Thyroid gland (tissue), 4 donors: ENCODE measurements around the gene EXOC4. TPM values are rescaled to one million over a fixed set of nuclear protein-coding genes. Genes with fewer than 3 reads are reported as not detected.

ENCODE experiments used
- DNase-seq, 2 donors: peaks; one replicate each; pipeline ENCODE4 v3.0.0-alpha.2; 2019
- H3K27ac ChIP-seq, 3 donors: fragments of 200-600 bp; sonication (generic); 1 replicate in 2 of 3; 2 replicates in 1 of 3; pipeline ENCODE4 v1.5.1; 2016 to 2019; ENCODE audit warnings: mild to moderate bottlenecking in 1 of 3, moderate library complexity in 1 of 3
- H3K27me3 ChIP-seq: fragments of 200-600 bp; sonication (generic); one replicate; pipeline ENCODE4 v1.5.1; 2019
- H3K36me3 ChIP-seq, 2 donors: fragments of 200-600 bp; sonication (generic); one replicate each; pipeline ENCODE4 v1.5.1; 2016 to 2019
- H3K4me1 ChIP-seq, 2 donors: fragments of 200-600 bp; sonication (generic); one replicate each; pipeline ENCODE4 v1.5.1; 2017 to 2019
- H3K4me3 ChIP-seq, 3 donors: fragments of 200-600 bp; sonication (generic); replicated peaks in 1 of 3; 1 replicate in 2 of 3; 2 replicates in 1 of 3; pipeline ENCODE4 v1.5.1; 2016; ENCODE audit warnings: mild to moderate bottlenecking in 1 of 3
- H3K9me3 ChIP-seq: fragments of 200-600 bp; sonication (generic); one replicate; pipeline ENCODE4 v1.5.1; 2017
- POLR2A ChIP-seq, 2 donors: fragments of 450-650 bp; IDR thresholded peaks; one replicate each; pipeline ENCODE4 v1.6.1; 2017; ENCODE audit warnings: antibody characterized with exemption in 2 of 2, mild to moderate bottlenecking in 2 of 2, moderate library complexity in 1 of 2
- WGBS, 2 donors: methylation state at CpG; one replicate each; pipeline ENCODE4 v1.1.5; 2017; 5-methylcytosine and 5-hydroxymethylcytosine counted together
- intact Hi-C: fragments of 100-400 bp; cut with DNase I; formaldehyde crosslinking; loops from one replicate; pipeline ENCODE4 v1.15.1; 2023
- total RNA-seq, 4 donors: library from RNA; depleted of rRNA; stranded (reverse); fragments of >200 nt; gene quantifications; one replicate each; pipeline ENCODE4 v1.2.3, GENCODE V29; 2016
- TF ChIP-seq, protein P1 (sequence below), 6 experiments: fragments of 200-600 bp in 3 of 6; fragments of 450-650 bp in 3 of 6; sonication (generic) in 3 of 6; IDR thresholded peaks; one replicate each; pipeline ENCODE4 v1.5.1; 2016 to 2019; ENCODE audit warnings: antibody characterized with exemption in 6 of 6, mild to moderate bottlenecking in 2 of 6, inconsistent platforms in 1 of 6, moderate library complexity in 1 of 6

EXOC4 gene
- total RNA-seq, 4 donors from 2014 or later = 74.0 to 116 (median 107) TPM

DNA sequence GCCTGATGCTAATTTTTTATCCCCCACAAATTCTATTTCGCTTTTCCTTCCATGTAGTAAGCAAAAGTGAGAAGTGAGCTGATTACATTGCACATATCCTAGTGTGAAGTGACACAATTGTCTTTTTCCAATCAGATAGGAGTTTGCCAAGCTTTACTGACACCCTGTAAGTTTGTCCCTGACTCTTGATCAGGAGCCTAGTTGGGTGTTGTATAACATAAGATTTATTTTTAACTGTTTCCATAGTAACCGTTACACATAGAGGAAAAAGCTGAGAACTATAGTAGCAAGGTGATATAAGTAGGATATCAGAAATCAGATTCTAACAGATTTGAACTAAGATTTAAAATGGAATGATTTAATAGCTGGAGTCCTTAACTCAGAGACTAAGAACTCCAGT, 31.2 kb downstream of the EXOC4 start:
- 93 to 95% methylated on average over 2 of the region's 2 CpGs for WGBS, 2 donors
- peaks cover 0 to 4% of the 10 kb centered on the region in 2 donors for H3K4me1 ChIP-seq
- no peaks in the 10 kb centered on the region for H3K9me3 ChIP-seq
- H3K4me3 ChIP-seq = no peak overlapping the region
- H3K27ac ChIP-seq = no peak overlapping the region
- intact Hi-C loops = no loop called here
- no peaks in the 10 kb centered on the region for H3K27me3 ChIP-seq
- peaks cover 0 to 5% of the 10 kb centered on the region in 2 donors for H3K36me3 ChIP-seq
- no peak for DNase-seq
- TF ChIP-seq, protein P1, sequence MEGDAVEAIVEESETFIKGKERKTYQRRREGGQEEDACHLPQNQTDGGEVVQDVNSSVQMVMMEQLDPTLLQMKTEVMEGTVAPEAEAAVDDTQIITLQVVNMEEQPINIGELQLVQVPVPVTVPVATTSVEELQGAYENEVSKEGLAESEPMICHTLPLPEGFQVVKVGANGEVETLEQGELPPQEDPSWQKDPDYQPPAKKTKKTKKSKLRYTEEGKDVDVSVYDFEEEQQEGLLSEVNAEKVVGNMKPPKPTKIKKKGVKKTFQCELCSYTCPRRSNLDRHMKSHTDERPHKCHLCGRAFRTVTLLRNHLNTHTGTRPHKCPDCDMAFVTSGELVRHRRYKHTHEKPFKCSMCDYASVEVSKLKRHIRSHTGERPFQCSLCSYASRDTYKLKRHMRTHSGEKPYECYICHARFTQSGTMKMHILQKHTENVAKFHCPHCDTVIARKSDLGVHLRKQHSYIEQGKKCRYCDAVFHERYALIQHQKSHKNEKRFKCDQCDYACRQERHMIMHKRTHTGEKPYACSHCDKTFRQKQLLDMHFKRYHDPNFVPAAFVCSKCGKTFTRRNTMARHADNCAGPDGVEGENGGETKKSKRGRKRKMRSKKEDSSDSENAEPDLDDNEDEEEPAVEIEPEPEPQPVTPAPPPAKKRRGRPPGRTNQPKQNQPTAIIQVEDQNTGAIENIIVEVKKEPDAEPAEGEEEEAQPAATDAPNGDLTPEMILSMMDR (IDR thresholded peaks at IDR 0.05) = no peak
- TF ChIP-seq POLR2A (IDR thresholded peaks at IDR 0.05) = no peak

DNA sequence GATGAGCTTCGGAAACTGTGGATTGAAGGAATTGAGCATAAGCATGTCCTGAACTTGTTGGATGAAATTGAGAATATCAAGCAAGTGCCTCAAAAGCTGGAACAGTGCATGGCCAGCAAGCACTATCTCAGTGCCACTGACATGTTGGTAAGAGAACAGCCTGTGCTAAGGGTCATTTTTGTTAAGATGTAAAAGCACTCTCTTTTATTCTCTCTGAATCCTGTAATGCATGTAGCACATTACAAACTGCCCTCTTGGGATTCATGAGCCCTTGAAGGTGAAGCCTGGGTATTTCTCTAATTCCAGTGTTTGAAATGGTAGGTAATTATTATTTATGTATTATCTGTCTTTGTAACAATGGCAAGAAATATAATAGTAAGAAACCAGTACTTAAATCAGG, 36.1 kb downstream of the EXOC4 start:
- DNase-seq = no peak
- no peak overlapping the region for H3K27ac ChIP-seq
- H3K27me3 ChIP-seq = no peaks in the 10 kb centered on the region
- H3K36me3 ChIP-seq = peaks cover 0 to 10% of the 10 kb centered on the region in 2 donors
- intact Hi-C loops = no loop called here
- no peak overlapping the region for H3K4me3 ChIP-seq
- WGBS, 2 donors = 93 to 100% methylated on average over 1 of the region's 1 CpG
- no peaks in the 10 kb centered on the region for H3K9me3 ChIP-seq
- peaks cover 0 to 4% of the 10 kb centered on the region in 2 donors for H3K4me1 ChIP-seq
- TF ChIP-seq, protein P1 (IDR thresholded peaks at IDR 0.05) = no peak
- TF ChIP-seq POLR2A (IDR thresholded peaks at IDR 0.05) = no peak

DNA sequence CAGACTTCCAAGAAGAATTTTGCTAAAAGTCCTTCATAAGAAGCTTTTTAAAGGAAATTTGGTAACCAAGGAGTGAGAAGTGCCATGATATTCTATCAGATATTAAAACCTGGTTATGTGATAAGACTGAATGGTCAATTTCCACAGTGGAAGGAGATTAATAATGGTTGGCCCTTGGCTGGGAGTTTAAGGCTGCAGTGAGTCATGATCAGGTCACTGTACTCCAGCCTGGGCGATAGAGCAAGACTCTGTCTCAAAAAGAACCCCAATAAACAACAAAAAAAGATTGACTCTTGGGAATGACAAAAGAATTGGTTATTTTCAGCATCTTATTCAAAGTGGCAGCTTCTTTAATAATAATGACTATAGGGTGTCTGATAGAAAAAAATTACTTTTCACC, 37.2 kb downstream of the EXOC4 start:
- H3K9me3 ChIP-seq = no peaks in the 10 kb centered on the region
- no peaks in the 10 kb centered on the region for H3K27me3 ChIP-seq
- intact Hi-C loops = no loop called here
- TF ChIP-seq, protein P1 (IDR thresholded peaks at IDR 0.05) = no peak
- no peak for TF ChIP-seq POLR2A (IDR thresholded peaks at IDR 0.05)
- H3K27ac ChIP-seq = no peak overlapping the region
- H3K4me3 ChIP-seq = no peak overlapping the region
- H3K36me3 ChIP-seq = peaks cover 0 to 10% of the 10 kb centered on the region in 2 donors
- no peak for DNase-seq
- 87 to 95% methylated on average over 1 of the region's 1 CpG for WGBS, 2 donors
- H3K4me1 ChIP-seq = peaks cover 0 to 4% of the 10 kb centered on the region in 2 donors

DNA sequence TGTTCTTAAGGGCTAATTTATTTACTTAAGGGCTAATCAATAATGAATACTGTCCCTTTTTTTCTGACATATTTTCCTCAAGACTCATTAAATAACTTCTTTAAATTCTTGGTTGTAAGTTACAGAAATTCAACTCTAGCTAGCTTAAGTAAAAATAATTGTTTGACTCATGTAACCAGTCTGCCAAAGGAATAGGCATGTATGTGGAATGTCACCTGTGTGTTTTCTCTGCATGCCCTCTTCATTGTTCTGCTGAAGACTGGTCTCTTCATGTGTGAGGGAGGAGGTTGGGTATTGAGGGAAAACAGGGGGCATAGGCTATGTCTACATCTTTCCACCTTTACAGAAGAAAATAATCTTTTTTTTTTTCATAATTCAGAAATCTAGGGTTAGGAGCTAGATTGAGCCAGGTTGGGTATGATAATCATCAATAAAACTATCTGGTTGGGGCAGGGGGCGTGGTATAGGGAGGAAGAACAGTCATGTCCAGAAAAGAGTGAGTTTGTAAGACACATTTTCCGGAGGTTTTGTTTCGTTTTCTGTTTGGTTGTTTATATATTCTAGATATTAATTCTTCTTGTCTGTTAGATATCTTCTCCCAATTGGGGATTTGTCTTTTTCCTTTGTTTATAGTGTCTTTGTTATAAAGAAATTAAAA, 37.9 kb downstream of the EXOC4 start:
- H3K36me3 ChIP-seq = peaks cover 0 to 10% of the 10 kb centered on the region in 2 donors
- peaks cover 0 to 4% of the 10 kb centered on the region in 2 donors for H3K4me1 ChIP-seq
- no peaks in the 10 kb centered on the region for H3K27me3 ChIP-seq
- TF ChIP-seq, protein P1 (IDR thresholded peaks at IDR 0.05) = no peak
- TF ChIP-seq POLR2A (IDR thresholded peaks at IDR 0.05) = no peak
- no peak for DNase-seq
- WGBS, 2 donors = 92% methylated on average over 3 of the region's 3 CpGs
- intact Hi-C loops = no loop called here
- H3K9me3 ChIP-seq = no peaks in the 10 kb centered on the region
- no peak overlapping the region for H3K4me3 ChIP-seq
- H3K27ac ChIP-seq = no peak overlapping the region

DNA sequence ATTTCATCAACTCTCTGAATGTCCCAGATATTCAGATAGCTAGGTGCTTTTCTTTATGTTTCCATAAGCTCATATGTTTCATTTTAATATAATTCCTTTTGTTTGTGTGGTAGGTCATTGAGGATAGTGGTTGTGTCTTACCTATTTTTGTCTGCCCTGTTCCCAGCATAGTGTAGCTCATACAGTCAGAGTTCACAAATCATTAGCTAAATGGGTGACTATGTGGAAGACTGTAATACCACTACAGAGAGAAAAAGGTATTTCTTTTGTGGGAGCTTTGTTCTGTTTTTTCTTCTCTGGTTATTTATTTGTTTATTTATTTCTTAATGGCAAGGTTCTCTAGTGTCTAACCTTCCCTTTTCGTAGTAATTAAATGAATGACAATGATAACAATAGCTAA, 39.8 kb downstream of the EXOC4 start:
- no peak for DNase-seq
- intact Hi-C loops = no loop called here
- 97 to 98% methylated on average over 1 of the region's 1 CpG for WGBS, 2 donors
- Histone ChIP-seq H3K27me3 (no peaks in the 10 kb centered on the region), H3K27ac (no peak overlapping the region), H3K4me3 (no peak overlapping the region), H3K36me3 (peaks cover 0 to 10% of the 10 kb centered on the region in 2 donors), H3K9me3 (no peaks in the 10 kb centered on the region), H3K4me1 (peaks cover 0 to 2% of the 10 kb centered on the region in 2 donors)
- TF ChIP-seq POLR2A (IDR thresholded peaks at IDR 0.05) = no peak
- TF ChIP-seq, protein P1 (IDR thresholded peaks at IDR 0.05) = no peak
